Activated T-cell treated with anti-CD3 and anti-CD28 coated beads, Interleukin-2, amount 50 U/mL, for 1 hour (primary cell): ENCODE results near the gene HLA-DOA.

Experiments used
- DNase-seq: peaks from one replicate; pipeline ENCODE4 v3.0.0-alpha.2; 2020

Gene HLA-DOA

DNA sequence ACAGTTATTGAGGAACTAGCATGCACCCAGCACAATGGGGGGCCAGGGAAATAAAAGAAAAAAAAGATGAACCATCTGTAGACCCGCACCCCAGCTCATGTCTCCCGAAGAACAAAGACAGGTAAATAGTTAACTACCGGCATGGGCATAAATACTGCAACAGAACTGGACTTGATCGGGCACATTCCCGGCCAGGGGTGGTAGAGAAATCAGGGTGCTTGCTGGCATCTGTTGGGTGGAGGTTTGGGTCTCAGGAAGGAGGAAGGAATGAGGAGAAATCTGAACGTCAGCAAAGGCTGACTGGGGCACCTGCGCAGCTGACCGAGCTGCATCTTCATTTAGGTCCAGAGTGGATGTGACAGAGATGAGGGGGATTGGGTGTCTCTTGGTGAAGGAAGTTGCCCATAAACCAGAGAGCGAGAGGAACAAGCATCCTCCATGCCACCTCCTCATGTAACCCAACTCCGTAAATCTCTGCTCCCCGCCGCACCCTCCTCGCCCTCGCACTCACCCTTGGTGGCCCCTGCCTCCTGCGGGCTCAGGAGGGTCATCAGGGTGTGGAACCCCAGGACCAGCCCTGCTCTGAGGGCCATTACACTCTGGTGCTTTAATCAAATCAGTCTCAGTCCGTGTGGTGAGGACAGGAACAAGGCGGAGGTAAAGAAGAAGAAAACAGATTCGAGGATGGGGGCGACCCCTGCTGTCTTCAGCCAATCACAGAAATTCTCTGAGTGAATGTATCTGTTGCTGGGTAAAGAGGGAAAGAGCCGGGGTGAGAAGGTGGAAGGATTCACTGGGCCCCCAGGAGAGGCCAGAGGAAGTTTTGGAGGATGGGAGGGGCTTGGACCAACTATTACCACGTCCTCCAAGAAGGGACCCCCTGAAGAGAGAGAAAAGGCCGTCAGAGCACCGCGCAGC is at the start of gene HLA-DOA:
Gene HLA-DOA, minus strand, starts transcription at position 648 of the 918 bp plus-strand sequence.
- peak; percentile 54 for DNase-seq

DNA sequence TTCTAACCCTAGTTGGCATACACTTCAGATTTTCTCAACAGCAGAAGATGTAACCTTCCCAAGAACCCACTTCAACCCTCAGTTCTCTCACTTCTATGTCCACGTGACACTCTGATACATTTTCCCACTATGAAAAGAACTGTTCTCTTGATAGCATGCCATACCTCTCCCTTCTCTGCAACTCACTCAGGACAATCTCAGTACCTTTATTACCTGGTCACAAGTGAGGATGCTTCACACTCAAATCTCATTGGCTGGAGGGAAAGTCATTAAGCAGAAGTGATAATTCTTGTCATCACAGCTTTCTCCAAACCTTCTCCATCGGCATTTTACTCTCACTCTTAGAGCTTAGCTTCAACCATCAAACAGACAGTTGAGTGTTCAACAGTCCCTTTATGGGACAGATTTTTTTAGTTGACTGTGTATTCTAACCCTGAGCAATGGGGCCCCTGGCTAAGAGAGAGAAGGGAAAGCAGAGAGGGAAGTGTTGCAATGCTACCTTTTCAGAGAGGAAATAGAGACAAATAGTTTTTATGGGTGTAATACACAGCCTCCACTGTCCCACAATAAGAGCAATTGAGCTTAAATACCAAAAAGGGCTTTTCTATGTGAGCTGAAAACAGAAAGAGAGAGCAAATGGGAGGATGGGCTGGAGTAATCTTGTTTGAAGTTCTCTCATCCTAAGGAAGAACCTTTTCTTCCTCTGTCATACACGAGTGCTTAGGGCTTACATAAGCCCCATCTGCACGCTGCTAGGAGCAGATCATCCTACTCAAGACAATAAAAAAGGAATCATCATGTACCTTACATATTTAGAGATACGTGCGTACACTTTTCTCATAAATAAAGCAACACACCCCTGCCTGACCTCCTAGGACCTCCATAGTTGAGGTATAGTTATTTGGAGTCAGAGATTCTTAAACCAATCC is 48.1 kb upstream of the HLA-DOA start:
- no peak for DNase-seq

DNA sequence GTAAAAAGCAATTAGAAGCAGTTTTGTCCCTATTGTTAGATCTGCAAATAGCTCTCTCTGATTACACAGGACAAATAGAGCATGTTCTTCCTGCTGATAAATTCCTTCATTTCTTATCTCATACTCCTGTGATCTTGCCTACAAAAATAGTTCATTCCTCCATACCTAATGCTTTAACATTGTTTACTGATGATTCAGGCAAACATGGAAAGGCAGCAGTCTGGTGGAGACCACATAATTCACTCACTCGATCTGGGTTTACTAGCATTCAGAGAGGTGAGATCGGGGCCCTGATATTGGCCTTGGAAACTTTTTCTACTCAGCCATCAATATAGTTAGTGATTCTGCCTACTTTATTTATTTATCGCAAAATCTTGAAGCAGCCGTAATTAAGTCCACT is 43.8 kb upstream of the HLA-DOA start:
- no peak for DNase-seq

DNA sequence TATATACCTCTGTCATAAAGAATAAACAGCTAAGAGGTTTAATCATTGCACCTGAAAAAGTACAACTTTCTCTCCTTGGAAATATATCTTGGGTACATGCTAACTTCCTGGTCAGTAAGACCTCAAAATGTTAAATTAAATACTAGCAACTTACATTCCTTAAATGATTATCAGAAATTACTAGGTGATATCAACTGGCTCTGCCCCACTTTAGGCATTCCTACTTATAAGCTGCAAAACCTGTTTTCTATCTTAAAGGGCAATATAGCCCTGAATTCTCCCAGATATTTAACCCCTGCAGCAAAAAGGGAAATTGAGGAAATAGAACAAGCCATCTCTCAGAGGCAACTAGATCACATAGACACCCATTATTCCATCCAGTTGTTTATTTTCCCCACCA is 43.2 kb upstream of the HLA-DOA start:
- no peak for DNase-seq

DNA sequence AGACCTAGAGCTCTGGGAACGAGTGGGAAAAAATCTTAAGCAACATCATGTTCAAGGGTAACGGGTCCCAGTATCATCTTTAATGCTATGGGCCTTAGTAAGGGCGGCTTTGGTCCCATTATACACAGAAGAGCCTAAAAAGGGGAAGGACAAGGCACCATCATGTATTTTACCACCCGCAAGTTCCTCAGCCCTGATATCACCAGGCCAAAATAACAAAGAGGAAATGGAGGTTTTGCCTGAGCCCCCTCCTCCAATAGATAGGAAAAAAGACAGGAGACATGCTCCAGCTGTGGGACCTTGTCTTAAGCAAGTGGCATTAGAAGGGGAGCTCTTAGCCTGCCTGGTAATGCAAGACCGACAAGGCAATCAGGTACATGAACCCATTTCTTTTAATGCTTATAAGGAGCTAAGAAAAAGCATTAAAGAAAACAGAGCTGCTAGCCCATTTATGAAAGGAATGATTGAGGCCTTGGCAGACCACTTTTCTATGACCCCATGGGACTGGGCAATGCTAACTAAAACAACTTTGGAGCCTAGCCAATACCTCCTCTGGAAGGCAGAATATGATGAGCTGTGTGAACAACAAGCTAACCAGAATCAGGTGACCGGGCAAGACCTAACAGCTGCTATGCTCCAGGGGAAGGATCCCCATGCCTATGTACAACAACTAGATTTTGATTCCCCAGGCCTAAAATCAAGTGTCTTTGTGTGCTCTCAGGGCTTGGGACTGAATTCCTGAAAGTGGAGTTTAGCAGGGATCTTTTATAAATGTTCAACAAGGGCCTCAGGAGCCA is 40.8 kb upstream of the HLA-DOA start:
- DNase-seq, result no peak

DNA sequence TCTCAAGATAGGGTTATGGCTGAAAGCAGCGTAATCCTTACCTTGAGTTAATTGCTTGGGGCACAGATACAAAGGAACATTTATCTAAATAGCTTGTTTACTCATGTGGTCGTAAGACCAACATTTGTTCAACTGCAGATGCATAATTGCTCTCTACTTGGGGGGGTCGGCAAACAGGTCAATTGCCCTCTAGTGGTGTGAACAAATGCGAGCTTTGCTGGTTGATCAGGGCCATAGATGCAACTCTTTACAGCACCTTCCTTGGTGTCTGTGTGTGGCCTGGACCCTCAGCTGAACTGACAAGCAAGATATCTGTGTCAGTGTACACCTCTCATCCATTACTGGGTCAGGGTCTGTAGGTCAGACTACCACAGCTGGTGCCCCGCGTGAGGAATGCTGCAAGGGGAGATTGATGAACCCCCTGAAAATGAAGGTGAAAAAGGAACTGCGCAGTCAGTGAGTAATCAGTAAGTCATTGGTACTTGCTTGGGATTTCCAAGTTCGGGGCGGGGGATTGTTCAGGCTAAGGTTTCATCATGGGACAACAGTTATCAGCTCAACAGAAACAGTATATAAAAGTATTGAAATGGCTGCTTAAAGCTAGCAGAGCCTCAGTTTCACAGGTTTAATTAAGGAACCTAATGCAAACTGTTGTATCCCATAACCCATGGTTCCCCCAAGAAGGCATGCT is 40.1 kb upstream of the HLA-DOA start:
- DNase-seq, result no peak

DNA sequence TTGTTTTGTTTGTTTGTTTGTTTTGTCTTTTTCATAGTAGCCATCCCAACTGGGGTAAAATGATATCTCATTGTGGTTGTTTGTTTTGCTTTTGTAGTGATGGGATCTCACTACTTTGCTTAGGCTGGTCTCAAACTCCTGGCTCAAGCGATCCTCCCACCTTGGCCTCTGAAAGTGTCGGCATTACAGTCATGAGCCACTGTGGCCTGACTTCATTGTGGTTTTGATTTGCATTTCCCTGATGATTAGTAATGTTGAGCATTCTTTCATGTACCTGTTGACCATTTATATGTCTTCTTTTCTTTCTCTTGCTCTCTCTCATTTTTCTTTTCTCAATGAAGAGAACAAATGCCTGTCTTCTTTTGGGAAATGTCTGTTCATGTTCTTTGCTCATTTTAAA is 30.8 kb upstream of the HLA-DOA start:
- no peak for DNase-seq

DNA sequence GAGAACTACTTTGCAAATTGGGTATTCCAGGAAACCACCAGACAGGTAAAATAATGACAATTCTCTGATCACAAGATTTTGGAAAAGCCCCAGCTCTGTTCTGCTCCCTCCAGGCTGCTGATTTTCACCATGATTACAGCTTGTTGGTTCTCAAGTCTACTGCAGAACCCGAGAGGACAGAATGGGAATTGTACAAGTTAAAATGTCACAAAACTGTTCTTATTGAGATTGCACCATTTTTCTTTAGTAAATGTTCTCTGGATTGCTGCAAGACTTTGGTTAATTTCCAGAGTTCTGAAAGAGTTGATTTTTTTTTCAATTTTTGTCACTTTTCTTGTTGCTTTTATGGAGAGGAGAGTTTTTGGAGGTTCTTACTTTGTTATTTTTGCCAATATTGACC is 27.1 kb upstream of the HLA-DOA start:
- DNase-seq, result no peak

DNA sequence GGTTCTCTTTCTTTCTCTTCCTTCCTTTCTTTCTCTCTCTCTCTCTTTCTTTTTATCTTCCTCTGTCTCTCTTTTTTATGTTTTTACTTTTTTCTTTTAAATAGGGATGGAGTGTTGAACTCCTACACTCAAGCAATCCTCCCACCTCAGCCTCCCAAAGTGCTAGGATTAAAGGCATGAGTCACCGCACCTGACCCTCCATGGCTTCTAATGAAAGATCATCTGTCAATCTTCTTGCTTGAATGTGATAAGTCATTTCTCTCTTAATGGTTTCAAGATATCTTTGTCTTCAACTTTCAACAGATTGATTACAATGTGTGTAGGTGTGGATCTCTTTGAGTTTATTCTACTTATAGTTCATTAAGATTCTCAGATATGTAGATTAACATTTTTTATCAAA is 25.2 kb upstream of the HLA-DOA start:
- no peak for DNase-seq

DNA sequence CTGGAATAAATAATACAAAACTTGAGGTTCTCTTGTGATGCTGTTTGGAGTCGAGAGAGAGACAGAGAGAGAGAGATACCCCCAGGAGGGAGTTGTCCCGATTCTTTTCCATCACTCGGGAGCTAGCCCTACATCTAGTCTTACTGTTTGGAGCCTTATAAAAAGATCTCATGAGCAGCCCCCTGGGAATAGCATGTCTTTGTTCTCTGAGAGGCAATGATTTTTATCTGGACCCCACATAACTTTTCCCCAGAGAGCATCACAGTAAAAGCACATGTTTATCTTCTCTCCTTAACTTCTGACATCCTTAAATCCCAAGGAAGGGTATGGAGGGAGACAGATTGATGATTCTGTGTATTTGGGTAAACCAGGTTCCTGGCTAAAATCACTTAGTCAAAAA is 20.9 kb upstream of the HLA-DOA start:
- no peak for DNase-seq

DNA sequence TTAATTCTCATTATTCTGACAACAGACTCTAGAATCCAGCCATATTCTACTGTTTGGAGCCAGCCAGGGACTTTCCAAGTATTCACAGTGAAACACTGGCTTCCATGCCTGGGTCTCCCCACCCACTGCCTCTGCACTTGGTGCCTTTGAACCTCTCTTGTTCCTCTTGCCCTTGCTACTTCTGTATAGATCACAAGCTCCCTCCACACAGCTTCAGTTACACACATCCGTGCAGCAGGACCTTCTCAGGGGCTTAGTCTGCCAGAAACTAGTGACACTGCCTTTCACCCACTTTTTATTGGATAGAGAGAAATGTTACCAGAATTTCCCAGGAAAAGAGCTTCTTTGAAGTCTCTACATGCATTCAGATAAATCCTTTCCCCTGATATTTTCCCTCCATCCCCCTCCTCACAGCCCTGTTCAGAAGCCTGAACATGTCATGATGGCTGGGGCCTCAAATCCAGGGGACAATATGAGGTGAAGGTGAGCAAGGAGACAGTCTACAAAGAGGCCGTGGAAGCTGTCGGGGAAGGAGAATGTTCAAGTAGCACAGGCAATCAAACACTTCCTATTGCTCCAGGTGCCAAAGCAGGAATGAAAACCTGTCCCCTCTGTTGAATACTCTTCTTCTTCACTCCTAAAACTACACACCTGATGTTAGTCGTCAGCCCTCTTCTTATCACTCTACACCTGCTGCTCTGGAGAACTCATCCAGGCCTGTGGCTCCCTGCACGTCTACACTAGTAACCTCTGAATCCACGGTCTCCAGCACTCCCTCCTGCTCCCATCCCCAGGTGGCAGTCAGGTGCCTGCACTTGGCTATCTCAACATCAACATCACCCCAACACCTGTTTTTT is 20.2 kb upstream of the HLA-DOA start:
- no peak for DNase-seq

DNA sequence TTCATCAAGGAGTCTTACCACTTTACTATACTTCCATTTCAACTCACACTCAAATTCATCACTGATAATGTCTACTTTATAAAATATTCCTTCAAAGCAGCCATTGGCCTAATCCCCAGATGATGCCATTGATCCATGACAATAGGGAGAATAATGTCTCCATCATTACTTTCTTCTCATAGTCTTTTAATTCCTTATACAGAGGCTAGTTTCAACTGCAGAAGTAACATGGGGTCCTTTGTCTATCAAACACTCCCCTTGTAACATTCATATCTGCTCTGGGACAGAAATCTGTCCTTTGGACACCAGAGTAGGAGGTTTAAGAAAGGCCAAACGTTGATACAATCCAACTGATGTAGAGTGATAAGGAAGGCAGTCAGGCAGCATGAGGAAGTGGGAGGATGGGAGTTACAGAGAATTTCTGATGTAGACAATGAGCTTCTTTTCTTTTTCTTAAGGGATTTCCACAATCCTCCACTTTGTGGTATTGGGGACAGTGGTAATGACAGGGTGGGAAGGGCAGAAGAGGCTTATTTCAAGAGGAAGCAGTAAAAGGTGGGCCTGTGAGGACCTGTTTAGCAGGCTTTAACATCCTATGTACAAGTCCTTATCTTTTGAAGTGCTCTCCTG is 18.9 kb upstream of the HLA-DOA start:
- no peak for DNase-seq

DNA sequence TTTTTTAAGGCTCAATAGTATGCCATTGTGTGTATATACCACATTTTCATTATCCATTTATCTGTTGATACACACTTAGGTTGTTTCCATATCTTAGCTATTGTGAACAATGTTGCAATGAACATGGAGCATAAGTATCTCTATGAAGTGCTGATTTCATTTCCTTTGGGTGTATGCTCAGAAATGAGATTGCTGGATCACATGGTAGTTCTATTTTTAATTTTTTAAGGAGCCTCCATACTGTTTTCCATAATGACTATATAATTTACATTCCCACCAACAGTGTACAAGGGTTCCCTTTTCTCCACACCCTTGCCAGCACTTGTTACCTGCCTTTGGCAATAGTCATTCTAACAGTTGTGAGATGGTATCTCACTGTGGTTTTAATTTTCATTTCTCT is 15.1 kb upstream of the HLA-DOA start:
- no peak for DNase-seq

DNA sequence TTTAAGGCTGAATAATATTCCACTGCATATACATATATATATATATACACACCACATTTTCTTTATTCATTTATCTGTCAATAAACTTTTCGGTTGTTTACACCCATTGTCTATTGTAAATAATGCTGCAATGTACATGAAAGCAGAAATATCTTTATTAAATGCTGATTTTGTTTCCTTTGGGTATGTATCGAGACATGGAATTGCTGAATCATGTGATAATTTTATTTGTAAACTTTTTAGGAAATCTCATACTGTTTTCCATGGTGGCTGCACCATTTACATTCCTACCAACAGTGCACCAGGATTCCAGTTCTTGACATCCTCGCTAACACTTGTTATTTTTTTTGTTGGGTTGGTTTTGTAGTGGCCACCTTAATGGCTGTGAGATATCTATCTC is 14.1 kb upstream of the HLA-DOA start:
- no peak for DNase-seq

DNA sequence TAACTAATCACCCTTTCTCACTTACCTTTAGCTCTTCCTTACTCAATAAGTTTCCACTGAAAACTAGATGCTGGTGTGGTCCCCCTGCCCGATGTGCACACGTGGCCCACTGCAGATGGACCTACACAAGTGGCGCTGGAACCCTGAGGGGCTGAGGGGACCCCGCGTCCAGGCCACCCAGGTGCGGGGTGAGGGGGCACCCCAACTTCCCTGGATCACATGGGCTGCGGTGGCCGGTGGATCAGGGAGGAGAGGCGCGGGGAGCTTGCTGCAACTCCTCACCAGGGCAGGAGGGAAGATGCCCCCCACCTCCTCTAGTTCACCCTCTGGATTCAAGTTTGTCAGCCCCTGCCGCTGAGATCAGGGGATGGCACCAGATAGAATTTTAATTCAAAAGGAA is 12.5 kb upstream of the HLA-DOA start:
- no peak for DNase-seq

DNA sequence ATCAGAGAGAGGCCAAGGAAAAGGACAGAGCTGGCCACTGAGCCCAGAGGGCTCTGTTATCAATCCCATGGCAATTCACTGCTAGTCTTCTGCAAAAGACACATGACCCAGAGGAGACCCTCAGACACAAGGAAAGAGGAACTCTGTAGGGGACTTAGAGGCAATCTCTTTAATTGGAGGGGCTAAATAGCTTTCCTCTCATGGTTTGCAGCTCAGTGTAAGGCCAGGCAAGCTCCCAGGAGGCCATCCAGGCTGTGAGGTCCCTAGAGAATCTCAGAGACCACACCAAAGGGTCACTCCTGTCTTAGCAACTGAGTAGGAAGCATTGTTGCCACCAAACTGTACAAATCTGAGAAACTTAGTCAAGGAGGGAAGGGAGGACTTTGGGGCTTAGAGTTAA is 10.0 kb upstream of the HLA-DOA start:
- no peak for DNase-seq

DNA sequence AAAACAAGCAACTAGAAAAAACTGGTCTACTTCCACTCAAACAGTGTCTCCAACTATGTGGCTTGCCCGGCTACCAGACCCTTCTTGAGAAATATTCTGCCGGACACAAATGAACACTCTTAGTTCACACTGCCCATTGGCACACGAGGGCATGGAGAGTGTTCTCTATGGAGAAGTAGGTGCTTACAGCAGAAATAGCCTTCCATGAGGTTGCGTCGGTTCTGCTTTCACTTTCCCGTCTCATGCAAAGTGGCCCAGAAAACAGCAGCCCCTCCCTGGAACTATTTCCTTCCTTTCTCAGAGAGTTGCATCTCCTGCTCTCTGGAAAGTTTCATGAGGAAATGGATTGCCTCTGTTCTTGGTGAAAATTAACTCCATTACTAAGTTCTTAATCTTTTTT is 9.5 kb upstream of the HLA-DOA start:
- DNase-seq, result no peak

DNA sequence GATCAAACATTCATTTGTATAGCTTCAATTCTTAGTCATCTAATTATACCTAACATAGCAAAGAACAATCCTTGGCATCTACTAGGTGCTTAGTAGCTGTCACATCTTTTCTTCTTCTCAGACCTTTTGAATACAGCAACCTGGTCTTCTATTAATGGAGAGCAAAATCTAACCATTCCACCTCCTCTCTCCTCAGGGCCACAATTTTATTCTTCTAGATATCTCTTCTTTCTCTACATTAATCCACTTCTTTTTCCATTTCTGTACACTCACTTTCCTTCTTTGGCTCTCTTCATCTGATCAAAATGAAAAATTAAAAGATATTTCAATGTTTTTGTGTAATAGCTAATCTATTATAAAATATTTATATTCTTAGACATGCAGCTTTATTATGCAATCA is 9.0 kb upstream of the HLA-DOA start:
- DNase-seq, result no peak

DNA sequence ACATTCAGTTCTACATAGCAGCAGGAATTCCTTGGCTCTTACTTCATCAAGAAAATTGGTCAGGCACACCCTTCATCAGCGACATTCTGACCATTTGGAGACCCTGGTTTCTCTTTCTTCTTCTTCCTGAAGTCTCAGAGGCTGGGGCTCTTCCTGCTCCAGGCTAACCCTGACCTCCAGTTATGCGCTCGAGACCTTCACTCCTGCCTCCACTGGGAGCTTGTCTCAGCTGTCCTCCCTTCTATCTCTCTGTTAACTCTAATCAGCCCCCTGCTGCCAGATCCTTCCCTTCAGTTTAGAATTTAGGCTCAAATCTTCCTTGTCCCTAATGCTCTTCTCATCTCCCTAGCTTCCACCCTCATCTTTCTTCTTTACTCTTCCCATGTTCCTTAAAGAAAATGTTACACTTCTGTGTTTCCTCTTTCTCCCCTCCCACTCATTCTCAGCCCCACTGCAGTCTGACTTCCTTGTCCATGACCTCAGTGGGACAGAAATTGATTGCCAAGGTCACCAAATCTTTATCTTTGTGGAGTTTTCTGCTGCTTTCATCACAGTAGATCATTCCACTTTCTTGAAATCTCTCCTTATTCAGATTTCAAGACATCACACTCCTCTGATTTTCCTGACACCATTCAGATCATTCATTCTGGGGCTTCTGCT is 8.4 kb upstream of the HLA-DOA start:
- DNase-seq, result no peak

DNA sequence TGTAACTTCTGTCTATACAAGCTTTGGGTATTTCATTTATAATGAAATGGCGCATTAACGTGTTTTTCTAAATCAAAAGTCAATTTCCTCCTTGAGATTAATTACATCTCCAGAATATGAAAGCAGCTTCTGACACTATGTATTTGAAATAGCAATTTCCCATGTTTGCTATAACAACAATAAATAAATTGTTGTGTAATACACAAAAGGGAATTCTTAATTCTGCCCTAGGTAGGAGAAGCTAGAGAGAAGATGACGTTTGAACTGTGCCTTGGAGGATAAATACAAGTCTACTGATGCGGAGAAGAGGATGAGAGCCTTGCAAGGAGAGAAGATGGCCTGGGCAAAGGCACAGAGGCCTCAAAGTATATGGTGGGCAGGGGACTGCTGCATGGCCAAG is 7.6 kb upstream of the HLA-DOA start:
- no peak for DNase-seq
